Heart left ventricle (tissue), 13 donors: Measurements from ENCODE around the gene ELOF1.

Experiments
- POLR2A ChIP-seq, 2 donors: fragments of 450-650 bp; IDR thresholded peaks; one replicate each; pipeline ENCODE4 v1.6.1; 2017; ENCODE audit warnings: antibody characterized with exemption in 2 of 2, mild to moderate bottlenecking in 2 of 2, moderate library complexity in 2 of 2
- TF ChIP-seq, protein P1 (sequence below), 12 donors: fragments of 200-600 bp; sonication (generic) in 4 of 12; IDR thresholded peaks; one replicate each; pipeline versions ENCODE4 v1.5.0 to v1.8.0; 2018 to 2022; ENCODE audit warnings: antibody characterized with exemption in 12 of 12, mild to moderate bottlenecking in 5 of 12
- donor health status: ischemic (EF 13 %, LVEDD 7.1; RV severe dilation, severe dysfunction).
- donor health status: DM: no; HTN: yes; CAD: no.
- donor health status: DM: no; HTN: no; CAD: no.
- donor health status: ischemic (EF 25% LVEDD 6.9; RV normal size, moderate dysfunction).
- donor health status: ischemic (EF 25% LVEDD 5.7; RV mildly dilated, moderate dysfunction).
- donor health status: ischemic (EF 35%, LVEDD 5.7; RV mildly dilated, moderate dysfunction).
- donor health status: nonischemic (EF 11% LVEDD 7.7; RV severe dilation, severe dysfunction).
- donor health status: DM: yes; HTN: yes; CAD: no.
- donor health status: PGD.
- donor health status: ischemic (EF 29% LVEDD 5.4; RV normal size, mild dysfunction).
- donor health status: nonischemic (EF 23%, LVEDD 6.1; RV moderate dilation, normal function).

DNA sequence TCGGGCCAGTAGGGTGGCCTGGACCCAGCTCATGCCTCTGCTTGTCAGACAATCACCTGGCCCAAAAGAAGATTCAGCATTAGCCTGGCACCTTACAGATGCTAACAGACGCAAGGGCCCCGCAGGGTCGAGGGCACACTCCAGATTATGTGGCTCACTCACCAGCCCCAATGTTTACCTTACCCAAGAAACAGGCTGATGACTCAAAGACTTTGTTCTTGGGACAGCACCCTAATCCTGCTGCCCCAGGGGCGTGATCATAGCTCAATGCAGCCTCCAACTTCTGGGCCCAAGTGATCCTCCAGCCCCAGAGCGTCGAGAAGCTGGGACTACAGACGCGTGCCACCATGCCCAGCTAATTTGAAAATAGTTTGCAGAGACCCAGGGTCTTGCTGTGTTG is 39.9 kb downstream of the ELOF1 start:
- no peak for TF ChIP-seq POLR2A (IDR thresholded peaks at IDR 0.05)
- TF ChIP-seq, protein P1, sequence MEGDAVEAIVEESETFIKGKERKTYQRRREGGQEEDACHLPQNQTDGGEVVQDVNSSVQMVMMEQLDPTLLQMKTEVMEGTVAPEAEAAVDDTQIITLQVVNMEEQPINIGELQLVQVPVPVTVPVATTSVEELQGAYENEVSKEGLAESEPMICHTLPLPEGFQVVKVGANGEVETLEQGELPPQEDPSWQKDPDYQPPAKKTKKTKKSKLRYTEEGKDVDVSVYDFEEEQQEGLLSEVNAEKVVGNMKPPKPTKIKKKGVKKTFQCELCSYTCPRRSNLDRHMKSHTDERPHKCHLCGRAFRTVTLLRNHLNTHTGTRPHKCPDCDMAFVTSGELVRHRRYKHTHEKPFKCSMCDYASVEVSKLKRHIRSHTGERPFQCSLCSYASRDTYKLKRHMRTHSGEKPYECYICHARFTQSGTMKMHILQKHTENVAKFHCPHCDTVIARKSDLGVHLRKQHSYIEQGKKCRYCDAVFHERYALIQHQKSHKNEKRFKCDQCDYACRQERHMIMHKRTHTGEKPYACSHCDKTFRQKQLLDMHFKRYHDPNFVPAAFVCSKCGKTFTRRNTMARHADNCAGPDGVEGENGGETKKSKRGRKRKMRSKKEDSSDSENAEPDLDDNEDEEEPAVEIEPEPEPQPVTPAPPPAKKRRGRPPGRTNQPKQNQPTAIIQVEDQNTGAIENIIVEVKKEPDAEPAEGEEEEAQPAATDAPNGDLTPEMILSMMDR (IDR thresholded peaks at IDR 0.05), result no peak
